Ovary (tissue), 10 donors: ENCODE results near the gene WFIKKN2. TPM values are rescaled to one million over a fixed set of nuclear protein-coding genes. Genes with fewer than 3 reads are reported as not detected.

Experiments used
- DNase-seq, 5 donors: peaks; one replicate each; pipeline ENCODE4 v3.0.0-alpha.2; 2019 to 2020
- H3K27ac ChIP-seq, 2 donors: fragments of 200-600 bp; one replicate each; pipeline versions ENCODE4 v1.5.1 to v1.8.0; 2019 to 2022
- H3K27me3 ChIP-seq: fragments of 200-600 bp; one replicate; pipeline ENCODE4 v1.8.0; 2022
- H3K36me3 ChIP-seq: fragments of 200-600 bp; sonication (generic); one replicate; pipeline ENCODE4 v1.5.1; 2019
- H3K4me1 ChIP-seq: one replicate; pipeline ENCODE4 v1.8.1; 2013; ENCODE audit warnings: mild to moderate bottlenecking, moderate library complexity; ENCODE audit not compliant: insufficient read depth
- H3K4me3 ChIP-seq: fragments of 200-600 bp; sonication (generic); one replicate; pipeline ENCODE4 v1.5.1; 2017
- H3K9me3 ChIP-seq, 2 donors: fragments of 200-600 bp in 1 of 2; sonication (generic) in 1 of 2; one replicate each; pipeline versions ENCODE4 v1.5.1 to v1.8.1; 2013 to 2019; ENCODE audit warnings: mild to moderate bottlenecking in 1 of 2, moderate library complexity in 1 of 2
- CTCF ChIP-seq, 3 donors: fragments of 450-650 bp in 2 of 3; fragments of 200-600 bp in 1 of 3; IDR thresholded peaks; one replicate each; pipeline versions ENCODE4 v1.5.1 to v1.8.0; 2016 to 2022; ENCODE audit warnings: antibody characterized with exemption in 3 of 3, mild to moderate bottlenecking in 1 of 3
- EP300 ChIP-seq: sonication (generic); formaldehyde crosslinking; IDR thresholded peaks from one replicate; pipeline ENCODE4 v1.6.1; 2017; ENCODE audit warnings: antibody characterized with exemption
- POLR2A ChIP-seq: fragments of 450-650 bp; IDR thresholded peaks from one replicate; pipeline ENCODE4 v1.6.1; 2017; ENCODE audit warnings: antibody characterized with exemption, mild to moderate bottlenecking, moderate library complexity
- WGBS, 3 donors: extraction: QIAGEN DNeasy Blood & Tissue Kit in 1 of 3; methylation state at CpG; one replicate each; pipeline versions ENCODE4 v1.1.5 to v1.1.7; 2013 to 2017; 5-methylcytosine and 5-hydroxymethylcytosine counted together
- intact Hi-C, 4 donors: fragments of 100-400 bp; cut with DNase I; formaldehyde crosslinking; loops; one replicate each; pipeline versions ENCODE4 v1.11.0 to v1.15.1; 2022 to 2023
- long read RNA-seq, 3 donors: library from polyadenylated mRNA in 2 of 3; unstranded in 2 of 3; transcript quantifications; one replicate each; pipeline ENCODE4 v2.0.0 and lab custom pipeline, GENCODE V29; 2021 to 2026
- polyA plus RNA-seq, 2 donors: library from polyadenylated mRNA; stranded (reverse); fragments of 200-250 nt in 1 of 2; fragments of 350-450 nt in 1 of 2; fragmentation: Illumina TruSeq in 1 of 2; extraction: RNeasy Lipid Tissue Mini Kit (QIAGEN cat#74804) in 1 of 2; gene quantifications; one replicate each; pipeline ENCODE4 v1.2.3, GENCODE V29; 2013 to 2014
- total RNA-seq, 7 donors: library from RNA; depleted of rRNA in 2 of 7; stranded (reverse); fragments of >200 nt in 2 of 7; fragmentation: NEBNext Ultra II Directional in 3 of 7; extraction: Animal tissue kit (Norgen Biotek cat#: 25700) in 3 of 7; gene quantifications; one replicate each; pipeline versions ENCODE4 v1.1.0 to v1.2.4, GENCODE V29; 2016 to 2023
- donor health status: DM: no; HTN: no; CAD: no; lungs with moderate emphysema.
- donor health status: DM: no; HTN: no; CAD: no.
- donor health status: Bipolar disorder and iron deficiency.
- donor health status: DM: yes; HTN: yes; CAD: no.
- donor health status: DM: no; HTN: no; CAD: no.
- donor health status: DM: yes; HTN: yes; CAD: no.

Gene WFIKKN2
- total RNA-seq (100 to 1,000 TPM in 4 of 7 donors, 10 to 100 TPM in 3; 29.8 to 178 (median 107) TPM), polyA plus RNA-seq (10 to 100 TPM; 20.9 to 71.5 TPM)
- long read RNA-seq, donor 1, transcript WFIKKN2-201 (2 exons, 3,588 nt): major isoform, 247 of 380 reads
- long read RNA-seq, donor 1, partial matches to known transcripts: 126 of 380 reads
- long read RNA-seq, donor 1, other reads (novel, unspliced or antisense): 4 of 380 reads
- long read RNA-seq, donor 2: 0 reads
- long read RNA-seq, donor 3, transcript WFIKKN2-201 (2 exons, 3,588 nt): major isoform, 99 of 131 reads
- long read RNA-seq, donor 3, partial matches to known transcripts: 0 of 131 reads
- long read RNA-seq, donor 3, other reads (novel, unspliced or antisense): 30 of 131 reads

- no peak for TF ChIP-seq CTCF (IDR thresholded peaks at IDR 0.05)
- TF ChIP-seq POLR2A: no peak
- no peak for TF ChIP-seq EP300
- Histone ChIP-seq H3K27ac (peak within 1 kb of the TSS; percentile 73 to 92), H3K9me3 (no peaks in the 10 kb centered on the region), H3K27me3 (no peaks in the 10 kb centered on the region), H3K4me1 (peaks cover 20% of the 10 kb centered on the region), H3K36me3 (no peaks in the 10 kb centered on the region), H3K4me3 (peak within 1 kb of the TSS; percentile 31)
- 36 to 46% (median 42%) methylated on average over 36 to 39 of the region's 39 CpGs for WGBS, 3 donors
- intact Hi-C loops: loop anchor here in 1 of 4 donors (10.0 kb wide), 1 partner anchor 291 kb away; the partner anchor contains the start of gene SPATA20
- DNase-seq: peak; percentile 41 to 91 (median 87)
These were observed at the start of gene WFIKKN2 for GRCh38 chr17:50835301-50836234. Gene WFIKKN2 (plus strand): TSS chr17:50835586. CDS start chr17:50835938, 352 bp downstream.

- TF ChIP-seq CTCF (IDR thresholded peaks at IDR 0.05) (no peak), EP300 (no peak), POLR2A (no peak)
- no peaks in the 10 kb centered on the region for H3K9me3 ChIP-seq
- no peak overlapping the region for H3K4me3 ChIP-seq
- intact Hi-C loops: loop anchor here in 3 of 4 donors (2.0 to 10.0 kb wide), 4 partner anchors 55 to 241 kb away; partner anchors contain the start of gene SPATA20 (in 1 of the 3)
- peak overlapping the region in 1 of 2 donors; percentile 31 for H3K27ac ChIP-seq
- WGBS, 3 donors: 46 to 57% (median 52%) methylated on average over 9 of the region's 9 CpGs
- no peaks in the 10 kb centered on the region for H3K27me3 ChIP-seq
- DNase-seq: peak in 4 of 5 donors; percentile 42 to 60 (median 56)
- no peaks in the 10 kb centered on the region for H3K36me3 ChIP-seq
- H3K4me1 ChIP-seq: peaks cover 8% of the 10 kb centered on the region
These were observed 49.3 kb upstream of the WFIKKN2 start for GRCh38 chr17:50785946-50786570.

GRCh38 chr17:50787106-50787505, 48.3 kb upstream of the WFIKKN2 start:
- H3K36me3 ChIP-seq: no peaks in the 10 kb centered on the region
- H3K9me3 ChIP-seq: no peaks in the 10 kb centered on the region
- WGBS, 3 donors: 83 to 84% (median 83%) methylated on average over 7 of the region's 7 CpGs
- no peak overlapping the region for H3K27ac ChIP-seq
- TF ChIP-seq POLR2A (no peak), CTCF (IDR thresholded peaks at IDR 0.05) (no peak), EP300 (no peak)
- H3K4me3 ChIP-seq: no peak overlapping the region
- DNase-seq: no peak
- intact Hi-C loops: loop anchor here in 2 of 4 donors (5.0 to 10.0 kb wide), 3 partner anchors 55 to 242 kb away; partner anchors contain the start of gene SPATA20 (in 1 of the 2)
- no peaks in the 10 kb centered on the region for H3K27me3 ChIP-seq
- H3K4me1 ChIP-seq: peaks cover 8% of the 10 kb centered on the region

GRCh38 chr17:50790618-50791017, 44.8 kb upstream of the WFIKKN2 start:
- WGBS, 3 donors: 66 to 81% (median 75%) methylated on average over 6 of the region's 6 CpGs

More at GRCh38 chr17:50790618-50791017, 44.8 kb upstream of the WFIKKN2 start:
- no peaks in the 10 kb centered on the region for H3K27me3 ChIP-seq
- H3K4me1 ChIP-seq: peaks cover 6% of the 10 kb centered on the region
- H3K9me3 ChIP-seq: no peaks in the 10 kb centered on the region
- intact Hi-C loops: no loop called here
- no peak for DNase-seq
- TF ChIP-seq CTCF (IDR thresholded peaks at IDR 0.05): no peak
- no peak for TF ChIP-seq POLR2A
- no peak for TF ChIP-seq EP300
- H3K36me3 ChIP-seq: no peaks in the 10 kb centered on the region
- no peak overlapping the region for H3K27ac ChIP-seq
- H3K4me3 ChIP-seq: no peak overlapping the region
